Loucy (cell line): Measurements from ENCODE around the gene VPS52.
A peak's percentile ranks its signal among the peaks of the same experiment; 100 is the strongest.

ENCODE experiments used
- H2AFZ ChIP-seq: fragments of 200-600 bp; sonication (generic); 2 replicates; pipeline ENCODE4 v1.6.0; 2016; ENCODE audit warnings: antibody characterized with exemption, mild to moderate bottlenecking, low read length, moderate library complexity
- H3F3A ChIP-seq: fragments of 200-600 bp; 2 replicates; pipeline ENCODE4 v1.6.0; 2016; ENCODE audit warnings: antibody characterized with exemption, low read depth, mild to moderate bottlenecking
- H3K27me3 ChIP-seq: fragments of 200-600 bp; sonication (generic); 2 replicates; pipeline ENCODE4 v1.6.1; 2014; ENCODE audit warnings: low read length, mild to moderate bottlenecking; ENCODE audit not compliant: insufficient read depth, poor library complexity, severe bottlenecking
- H3K36me3 ChIP-seq: fragments of 200-600 bp; sonication (generic); 2 replicates; pipeline ENCODE4 v1.6.1; 2016; ENCODE audit warnings: low read length; ENCODE audit not compliant: insufficient read depth
- H3K4me1 ChIP-seq: fragments of 200-600 bp; sonication (generic); 2 replicates; pipeline ENCODE4 v1.5.1; 2014; ENCODE audit warnings: low read length, mild to moderate bottlenecking; ENCODE audit not compliant: insufficient read depth, poor library complexity, severe bottlenecking
- H3K4me2 ChIP-seq: fragments of 200-600 bp; sonication (generic); 2 replicates; pipeline ENCODE4 v1.6.0; 2014; ENCODE audit warnings: antibody characterized with exemption, low read length, low read depth, mild to moderate bottlenecking; ENCODE audit not compliant: poor library complexity, severe bottlenecking
- H3K4me3 ChIP-seq: fragments of 200-600 bp; sonication (generic); 2 replicates; pipeline ENCODE4 v1.5.1; 2014; ENCODE audit warnings: low read length, mild to moderate bottlenecking, mixed read lengths; ENCODE audit not compliant: poor library complexity, severe bottlenecking
- H3K79me2 ChIP-seq: fragments of 200-600 bp; sonication (generic); 2 replicates; pipeline ENCODE4 v1.6.1; 2014; ENCODE audit warnings: low read length; ENCODE audit not compliant: insufficient read depth
- H3K9ac ChIP-seq: fragments of 200-600 bp; sonication (generic); 2 replicates; pipeline ENCODE4 v1.6.0; 2014; ENCODE audit warnings: mild to moderate bottlenecking, low read depth, low read length, moderate library complexity; ENCODE audit not compliant: poor library complexity, severe bottlenecking
- H3K9me2 ChIP-seq: fragments of 200-600 bp; sonication (generic); replicated peaks from 2 replicates; pipeline ENCODE4 v1.6.1; 2016; ENCODE audit warnings: low read depth, low read length, mixed read lengths
- H3K9me3 ChIP-seq: fragments of 200-600 bp; sonication (generic); 2 replicates; pipeline ENCODE4 v1.6.1; 2014; ENCODE audit warnings: mild to moderate bottlenecking, antibody characterized with exemption, low read length, low read depth; ENCODE audit not compliant: insufficient read depth
- H4K20me1 ChIP-seq: fragments of 200-600 bp; sonication (generic); 2 replicates; pipeline ENCODE4 v1.6.0; 2014; ENCODE audit warnings: antibody characterized with exemption, low read length, mild to moderate bottlenecking; ENCODE audit not compliant: insufficient read depth, poor library complexity, severe bottlenecking
- EZH2phosphoT487 ChIP-seq: fragments of 200-600 bp; IDR thresholded peaks from 2 replicates; pipeline ENCODE4 v1.6.1; 2018; ENCODE audit warnings: antibody characterized with exemption, mild to moderate bottlenecking, moderate library complexity, borderline replicate concordance
- TF ChIP-seq, protein P1 (sequence below): fragments of 200-600 bp; sonication (generic); conservative IDR thresholded peaks from 2 replicates; pipeline ENCODE4 v1.5.1; 2014; ENCODE audit warnings: mild to moderate bottlenecking, antibody characterized with exemption, low read length

VPS52 gene

DNA sequence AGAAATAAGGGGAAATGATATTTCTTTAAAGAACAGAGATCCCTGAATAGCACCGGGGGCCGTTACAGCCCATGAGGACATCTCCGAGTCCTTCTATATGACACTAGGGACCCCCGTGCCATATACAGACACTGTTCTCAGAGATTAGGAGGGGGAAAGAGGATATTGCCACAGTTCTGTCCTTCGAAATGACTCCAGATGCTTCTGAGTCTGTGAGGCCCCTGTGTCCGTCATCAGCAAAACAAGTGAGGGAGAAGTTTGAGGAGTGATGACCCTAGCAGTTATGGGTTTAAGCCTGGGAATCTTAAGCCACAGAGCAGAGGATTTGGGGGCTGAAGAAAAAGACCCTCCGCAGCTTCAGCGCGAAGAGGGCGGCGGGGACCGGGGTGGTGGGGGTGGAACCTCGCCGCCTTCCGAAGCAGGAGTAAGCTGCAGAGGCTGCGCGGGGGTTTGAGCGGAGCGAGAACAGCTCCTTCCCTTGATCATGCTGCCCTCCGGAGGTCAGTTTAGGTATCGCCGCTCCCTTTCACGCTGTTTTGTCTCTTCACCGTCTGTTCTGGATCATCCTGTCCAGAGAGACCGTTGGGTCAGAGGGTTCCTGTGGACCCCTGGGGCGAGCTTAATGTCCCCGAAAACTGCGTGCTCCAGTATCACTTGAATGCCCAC is 23.6 kb downstream of the VPS52 start:
- Histone ChIP-seq H3K9ac (peak overlapping the region; percentile 81), H3K4me1 (peaks cover 22% of the 10 kb centered on the region), H3K9me3 (no peaks in the 10 kb centered on the region), H3K9me2 (no peaks in the 10 kb centered on the region), H3K79me2 (peaks cover 13% of the 10 kb centered on the region), H3K36me3 (peaks cover 4% of the 10 kb centered on the region; the same call in 1 of the 2 replicates), H3K27me3 (no peaks in the 10 kb centered on the region), H3K4me3 (peak overlapping the region; percentile 86), H3K4me2 (peak overlapping the region; percentile 99), H3F3A (no peaks in the 10 kb centered on the region), H2AFZ (peak overlapping the region; percentile 91), H4K20me1 (no peaks in the 10 kb centered on the region)
- TF ChIP-seq, protein P1, sequence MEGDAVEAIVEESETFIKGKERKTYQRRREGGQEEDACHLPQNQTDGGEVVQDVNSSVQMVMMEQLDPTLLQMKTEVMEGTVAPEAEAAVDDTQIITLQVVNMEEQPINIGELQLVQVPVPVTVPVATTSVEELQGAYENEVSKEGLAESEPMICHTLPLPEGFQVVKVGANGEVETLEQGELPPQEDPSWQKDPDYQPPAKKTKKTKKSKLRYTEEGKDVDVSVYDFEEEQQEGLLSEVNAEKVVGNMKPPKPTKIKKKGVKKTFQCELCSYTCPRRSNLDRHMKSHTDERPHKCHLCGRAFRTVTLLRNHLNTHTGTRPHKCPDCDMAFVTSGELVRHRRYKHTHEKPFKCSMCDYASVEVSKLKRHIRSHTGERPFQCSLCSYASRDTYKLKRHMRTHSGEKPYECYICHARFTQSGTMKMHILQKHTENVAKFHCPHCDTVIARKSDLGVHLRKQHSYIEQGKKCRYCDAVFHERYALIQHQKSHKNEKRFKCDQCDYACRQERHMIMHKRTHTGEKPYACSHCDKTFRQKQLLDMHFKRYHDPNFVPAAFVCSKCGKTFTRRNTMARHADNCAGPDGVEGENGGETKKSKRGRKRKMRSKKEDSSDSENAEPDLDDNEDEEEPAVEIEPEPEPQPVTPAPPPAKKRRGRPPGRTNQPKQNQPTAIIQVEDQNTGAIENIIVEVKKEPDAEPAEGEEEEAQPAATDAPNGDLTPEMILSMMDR, result peak; percentile 81
- TF ChIP-seq EZH2phosphoT487, result no peak

DNA sequence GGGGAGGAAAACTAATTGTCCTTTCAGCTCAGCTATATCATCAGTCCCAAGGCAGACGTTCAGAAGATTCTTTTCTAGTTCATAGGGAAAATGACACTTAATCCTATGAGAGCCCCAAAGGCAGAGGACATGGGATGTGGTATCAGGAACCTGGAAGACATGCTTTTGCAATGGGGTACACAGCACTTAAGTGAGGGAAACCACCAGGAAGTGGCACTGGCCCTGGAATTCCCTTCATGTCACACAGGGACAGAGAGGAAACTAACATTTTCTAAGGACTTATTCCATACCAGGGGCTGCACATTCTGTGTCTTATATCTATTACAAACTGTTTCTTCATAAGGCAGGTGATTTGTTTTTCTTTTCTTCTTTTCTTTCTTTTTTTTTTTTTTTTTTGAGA is 28.2 kb downstream of the VPS52 start:
- Histone ChIP-seq H3F3A (no peaks in the 10 kb centered on the region), H4K20me1 (no peaks in the 10 kb centered on the region), H3K4me2 (no peak overlapping the region), H2AFZ (no peak overlapping the region), H3K4me3 (no peak overlapping the region), H3K9me3 (no peaks in the 10 kb centered on the region), H3K27me3 (no peaks in the 10 kb centered on the region), H3K9me2 (no peaks in the 10 kb centered on the region), H3K36me3 (no peaks in the 10 kb centered on the region), H3K9ac (no peak overlapping the region), H3K4me1 (peaks cover 5% of the 10 kb centered on the region), H3K79me2 (no peaks in the 10 kb centered on the region)
- TF ChIP-seq, protein P1, result no peak

DNA sequence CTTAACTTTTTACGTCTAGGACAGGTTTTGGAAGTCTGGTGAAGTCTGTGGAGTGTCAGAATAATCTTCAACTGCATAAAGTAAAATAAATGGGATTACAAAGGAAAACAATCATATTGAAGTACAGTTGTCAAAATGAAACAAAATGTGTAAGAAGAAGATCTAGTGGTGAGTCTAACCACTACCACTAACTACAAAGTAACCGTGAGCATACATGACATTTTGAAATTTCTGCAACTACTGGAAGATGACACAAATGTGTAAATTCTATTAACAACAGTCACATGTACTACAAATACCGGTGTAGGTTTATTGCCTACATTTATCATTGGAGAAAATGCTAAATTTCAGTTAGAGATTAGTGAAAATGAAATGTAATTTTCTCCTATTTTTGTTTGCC is 29.7 kb downstream of the VPS52 start:
- Histone ChIP-seq H3K36me3 (no peaks in the 10 kb centered on the region), H4K20me1 (no peaks in the 10 kb centered on the region), H3K9me3 (no peaks in the 10 kb centered on the region), H3K9me2 (no peaks in the 10 kb centered on the region), H3K4me1 (no peaks in the 10 kb centered on the region), H2AFZ (no peak overlapping the region), H3F3A (no peaks in the 10 kb centered on the region), H3K4me2 (no peak overlapping the region), H3K79me2 (no peaks in the 10 kb centered on the region), H3K4me3 (no peak overlapping the region), H3K27me3 (no peaks in the 10 kb centered on the region), H3K9ac (no peak overlapping the region)
- TF ChIP-seq, protein P1, result no peak
- TF ChIP-seq EZH2phosphoT487, result no peak
